Pancreas (tissue), 10 donors: ENCODE data around the gene FAM98C. TPM values are rescaled to one million over a fixed set of nuclear protein-coding genes. Genes with fewer than 3 reads are reported as not detected.
A peak's percentile ranks its signal among the peaks of the same experiment; 100 is the strongest.

Experiments
- ATAC-seq, 4 donors: fragments of 200-7000 bp; cut with Tn5 transposase; one replicate each; pipeline versions ENCODE4 v1.8.0 to v1.9.1; 2020; ENCODE audit warnings: mild to moderate bottlenecking in 4 of 4, moderate library complexity in 4 of 4
- DNase-seq, 6 donors: peaks; one replicate each; pipeline ENCODE4 v3.0.0-alpha.2; 2020
- FAIRE-seq: peaks from 2 replicates; lab custom pipeline; 2012; peaks lifted over from hg19 to GRCh38; lab: Jason Lieb, UNC
- H3K27ac ChIP-seq, 4 donors: fragments of 200-600 bp; sonication (generic); 1 replicate in 3 of 4; 2 replicates in 1 of 4; pipeline versions ENCODE4 v1.5.0 to v1.8.0; 2020
- H3K27me3 ChIP-seq, 4 donors: fragments of 200-600 bp; one replicate each; pipeline ENCODE4 v1.8.0; 2021
- H3K36me3 ChIP-seq, 3 donors: fragments of 200-600 bp; sonication (generic) in 1 of 3; one replicate each; pipeline versions ENCODE4 v1.5.0 to v1.8.0; 2020 to 2021
- H3K4me1 ChIP-seq, 3 donors: fragments of 200-600 bp; one replicate each; pipeline ENCODE4 v1.8.0; 2021
- H3K4me3 ChIP-seq, 4 donors: fragments of 200-600 bp; sonication (generic) in 2 of 4; one replicate each; pipeline versions ENCODE4 v1.5.0 to v1.8.0; 2020 to 2021
- H3K9me3 ChIP-seq, 4 donors: fragments of 200-600 bp; one replicate each; pipeline ENCODE4 v1.8.0; 2021
- CTCF ChIP-seq, 4 donors: fragments of 200-600 bp; sonication (generic) in 3 of 4; IDR thresholded peaks; one replicate each; pipeline versions ENCODE4 v1.5.0 to v1.8.0; 2021; ENCODE audit warnings: antibody characterized with exemption in 4 of 4
- WGBS, 2 donors: extraction: QIAGEN DNeasy Blood & Tissue Kit; methylation state at CpG; one replicate each; pipeline ENCODE4 v1.1.7; 2013; 5-methylcytosine and 5-hydroxymethylcytosine counted together
- intact Hi-C, 3 donors: fragments of 100-400 bp; cut with DNase I; formaldehyde crosslinking; loops; one replicate each; pipeline versions ENCODE4 v1.11.1 to v1.14.2; 2022
- polyA plus RNA-seq, 2 donors: library from polyadenylated mRNA; stranded (reverse); fragments of 200-250 nt; gene quantifications; one replicate each; pipeline ENCODE4 v1.2.3, GENCODE V29; 2013
- total RNA-seq, 6 donors: library from RNA; stranded (reverse); fragmentation: NEBNext Ultra II Directional in 4 of 6; extraction: Animal tissue kit (Norgen Biotek cat#: 25700) in 4 of 6; gene quantifications; one replicate each; pipeline versions ENCODE4 v1.2.1 to v1.2.4, GENCODE V29; 2021 to 2023
- donor health status: healthy with polysubstance abuse.
- donor health status: DM: no; HTN: no; CAD: no; lungs with moderate emphysema.
- donor health status: DM: no; HTN: no; CAD: no.
- donor health status: control.
- donor health status: control.
- donor health status: Bipolar disorder and iron deficiency.
- donor health status: DM: yes; HTN: yes; CAD: no.
- donor health status: DM: no; HTN: no; CAD: no.
- donor health status: DM: no; HTN: no; CAD: no.
- donor health status: DM: yes; HTN: yes; CAD: no.

FAM98C gene
- total RNA-seq (10 to 100 TPM; 11.3 to 18.9 (median 15.5) TPM), polyA plus RNA-seq (10 to 100 TPM; 20.6 to 26.7 TPM)

- Histone ChIP-seq H3K36me3 (peaks cover 0 to 9% (median 0%) of the 10 kb centered on the region in 3 donors), H3K4me3 (peak within 1 kb of the TSS; percentile 81 to 99 (median 90)), H3K27ac (peak within 1 kb of the TSS; percentile 78 to 85 (median 80)), H3K9me3 (no peaks in the 10 kb centered on the region), H3K27me3 (no peaks in the 10 kb centered on the region), H3K4me1 (peaks cover 0 to 2% (median 0%) of the 10 kb centered on the region in 3 donors)
- DNase-seq (peak; percentile 95 to 99 (median 98)), FAIRE-seq (no peak), ATAC-seq (peak; percentile 98 to 99 (median 98))
- peak; percentile 98 to 99 (median 99) for TF ChIP-seq CTCF (IDR thresholded peaks at IDR 0.05)
- intact Hi-C loops: loop anchor here in 1 of 3 donors (10.0 kb wide), 1 partner anchor 212 kb away; the partner anchor contains the start of genes EIF3K and MAP4K1
- WGBS, 2 donors: 0 to 1% methylated on average over 60 to 82 of the region's 82 CpGs
Observed at GRCh38 chr19:38402967-38403674, at the start of gene FAM98C. Gene FAM98C, plus strand, starts transcription at chr19:38403093. Its CDS starts 61 bp downstream, at chr19:38403154.

DNA sequence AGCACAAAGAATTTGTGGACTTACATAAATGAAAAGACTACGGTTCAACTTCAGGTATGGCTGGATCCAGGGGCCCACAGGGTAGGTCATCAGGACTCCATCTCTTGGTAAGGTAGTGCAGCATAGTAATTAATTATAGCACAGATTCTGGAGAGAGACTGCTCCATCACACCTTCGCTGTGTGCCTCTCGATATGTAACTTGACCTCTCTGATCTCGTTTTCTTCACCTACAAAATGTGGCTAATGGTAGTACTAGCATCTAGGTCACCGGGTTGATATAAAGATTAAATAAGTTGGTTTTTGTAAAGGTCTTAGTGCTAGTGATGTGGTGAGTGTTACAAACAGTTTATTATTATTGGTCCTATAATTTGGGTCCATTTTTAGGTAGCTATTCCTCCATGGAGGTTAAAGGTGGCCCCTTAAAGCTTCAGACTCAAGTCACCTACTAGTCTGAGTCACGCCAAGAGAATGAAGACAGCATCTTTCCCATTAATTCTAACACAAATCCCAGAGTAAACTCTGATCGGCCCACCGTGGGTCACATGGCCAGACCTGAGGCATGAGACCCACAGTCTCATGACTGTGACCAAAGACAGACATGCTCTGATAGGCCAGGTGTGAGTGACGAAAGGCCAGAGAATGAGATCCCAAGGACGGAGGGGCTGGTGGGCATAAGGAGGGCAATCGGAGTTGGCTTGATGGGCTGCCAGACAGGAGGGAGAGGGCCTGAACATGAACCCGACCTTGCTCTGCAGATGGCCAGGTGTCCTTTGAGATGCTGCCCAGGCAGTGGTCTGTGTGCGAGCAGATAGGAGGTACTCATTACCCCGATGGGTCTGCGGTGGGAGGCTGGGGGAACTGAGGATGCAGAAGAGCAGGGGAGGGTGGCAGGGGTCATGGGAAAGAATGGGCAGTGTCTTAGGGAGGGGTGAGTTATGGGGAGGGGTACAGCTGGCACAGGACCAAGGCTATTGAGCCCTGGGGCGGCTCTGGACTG lies 46.9 kb upstream of the FAM98C start:
- FAIRE-seq (no peak), ATAC-seq (no peak), DNase-seq (no peak)
- intact Hi-C loops: no loop called here
- Histone ChIP-seq H3K27ac (no peak overlapping the region), H3K4me1 (no peaks in the 10 kb centered on the region), H3K27me3 (peaks cover 0 to 12% (median 0%) of the 10 kb centered on the region in 4 donors), H3K9me3 (no peaks in the 10 kb centered on the region), H3K4me3 (no peak overlapping the region), H3K36me3 (no peaks in the 10 kb centered on the region)
- TF ChIP-seq CTCF (IDR thresholded peaks at IDR 0.05): no peak
- WGBS, 2 donors: 52 to 54% methylated on average over 16 of the region's 16 CpGs

DNA sequence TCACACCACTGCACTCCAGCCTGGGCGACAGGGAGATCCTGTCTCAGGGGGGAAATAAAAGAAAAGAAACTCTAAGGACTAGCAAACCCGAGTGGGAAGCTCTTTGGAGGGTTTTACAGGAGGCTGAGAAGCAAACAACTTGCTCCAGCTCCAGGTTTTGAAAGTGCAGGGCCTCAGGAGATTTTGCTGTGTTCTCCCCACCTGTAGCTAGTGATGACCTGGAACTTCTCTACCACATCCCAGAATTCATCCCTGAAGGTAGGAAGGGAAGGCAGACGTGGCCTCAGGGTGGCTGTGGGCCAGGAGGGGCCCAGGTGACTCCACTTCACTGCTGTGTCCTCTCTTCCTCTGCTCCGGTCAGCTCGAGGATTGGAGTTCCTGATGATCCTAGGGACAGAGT lies 44.8 kb upstream of the FAM98C start:
- WGBS, 2 donors: 28 to 33% methylated on average over 5 of the region's 5 CpGs
- no peaks in the 10 kb centered on the region for H3K36me3 ChIP-seq
- peaks cover 0 to 12% (median 0%) of the 10 kb centered on the region in 4 donors for H3K27me3 ChIP-seq
- no peaks in the 10 kb centered on the region for H3K9me3 ChIP-seq
- intact Hi-C loops: no loop called here
- no peak overlapping the region for H3K27ac ChIP-seq
- no peak for DNase-seq
- no peak for FAIRE-seq
- no peak overlapping the region for H3K4me3 ChIP-seq
- no peak for TF ChIP-seq CTCF (IDR thresholded peaks at IDR 0.05)
- peaks cover 0 to 2% (median 0%) of the 10 kb centered on the region in 3 donors for H3K4me1 ChIP-seq
- ATAC-seq: no peak

- Histone ChIP-seq H3K4me3 (no peak overlapping the region), H3K36me3 (no peaks in the 10 kb centered on the region), H3K9me3 (no peaks in the 10 kb centered on the region), H3K4me1 (peaks cover 0 to 2% (median 0%) of the 10 kb centered on the region in 3 donors), H3K27me3 (peaks cover 0 to 12% (median 0%) of the 10 kb centered on the region in 4 donors), H3K27ac (no peak overlapping the region)
- no peak for FAIRE-seq
- WGBS, 2 donors: 35 to 45% methylated on average over 15 to 18 of the region's 18 CpGs
- intact Hi-C loops: no loop called here
- no peak for TF ChIP-seq CTCF (IDR thresholded peaks at IDR 0.05)
- peak in 1 of 6 donors; percentile 20 for DNase-seq
- ATAC-seq: no peak
Observed at GRCh38 chr19:38359242-38360021, 43.5 kb upstream of the FAM98C start.
